Fibroblast of pulmonary artery (primary cell): Measurements from ENCODE around the gene IL17RC.
"Not testable (repeated sequence)": the region's sequence is repeated elsewhere in the genome, so short reads cannot be mapped to it uniquely, and the experiment has no call there.

ENCODE experiments used
- DNase-seq: peaks from one replicate; pipeline ENCODE4 v3.0.0-alpha.2; 2010; ENCODE audit warnings: low read depth
- H3K4me3 ChIP-seq: replicated peaks from 2 replicates; pipeline ENCODE4 v1.5.1; 2011; ENCODE audit warnings: low read depth, mild to moderate bottlenecking, control low read depth, low read length, moderate library complexity
- TF ChIP-seq, protein P1 (sequence below): IDR thresholded peaks from 2 replicates; pipeline ENCODE4 v1.5.1; 2011; ENCODE audit warnings: mild to moderate bottlenecking, control low read depth, low read length, inconsistent platforms; ENCODE audit errors: missing control alignments

The IL17RC gene

DNA sequence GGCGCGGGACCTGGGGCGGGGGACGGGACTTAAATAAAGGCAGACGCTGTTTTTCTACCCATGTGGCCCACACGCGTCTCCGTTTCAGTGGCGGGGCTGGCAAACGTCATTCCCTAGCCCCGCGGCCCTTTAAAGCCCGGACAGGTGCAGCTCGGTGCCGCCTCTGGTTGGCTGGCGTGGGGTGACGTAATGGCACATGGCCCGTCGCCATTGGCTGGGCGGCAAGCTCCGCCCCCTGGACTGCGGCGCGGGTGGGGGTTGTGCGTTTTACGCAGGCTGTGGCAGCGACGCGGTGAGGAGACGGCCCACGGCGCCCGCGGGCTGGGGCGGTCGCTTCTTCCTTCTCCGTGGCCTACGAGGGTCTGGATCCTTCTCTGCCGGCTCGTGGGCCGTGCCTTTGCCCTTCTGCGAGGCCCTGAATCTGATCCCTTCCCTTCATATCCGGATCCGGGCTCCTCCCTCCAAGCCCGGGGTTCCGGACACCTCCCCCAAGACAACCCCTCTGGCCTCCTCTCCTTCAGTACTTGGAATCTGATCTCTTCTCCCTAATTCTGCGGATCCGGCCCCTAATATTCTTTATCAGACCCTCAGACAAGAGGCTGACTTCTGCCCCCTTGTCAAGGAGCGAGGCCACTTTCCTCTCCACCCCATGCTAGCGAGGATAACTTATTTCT is 16.8 kb downstream of the IL17RC start, which contains the start of gene CRELD1:
Gene CRELD1 (plus strand): TSS at position 274 of the 674 bp plus-strand sequence. CDS start 605 bp downstream, outside the sequence.
- peak; percentile 95 for DNase-seq
- peak within 1 kb of the TSS; percentile 76 for H3K4me3 ChIP-seq
- TF ChIP-seq, protein P1, sequence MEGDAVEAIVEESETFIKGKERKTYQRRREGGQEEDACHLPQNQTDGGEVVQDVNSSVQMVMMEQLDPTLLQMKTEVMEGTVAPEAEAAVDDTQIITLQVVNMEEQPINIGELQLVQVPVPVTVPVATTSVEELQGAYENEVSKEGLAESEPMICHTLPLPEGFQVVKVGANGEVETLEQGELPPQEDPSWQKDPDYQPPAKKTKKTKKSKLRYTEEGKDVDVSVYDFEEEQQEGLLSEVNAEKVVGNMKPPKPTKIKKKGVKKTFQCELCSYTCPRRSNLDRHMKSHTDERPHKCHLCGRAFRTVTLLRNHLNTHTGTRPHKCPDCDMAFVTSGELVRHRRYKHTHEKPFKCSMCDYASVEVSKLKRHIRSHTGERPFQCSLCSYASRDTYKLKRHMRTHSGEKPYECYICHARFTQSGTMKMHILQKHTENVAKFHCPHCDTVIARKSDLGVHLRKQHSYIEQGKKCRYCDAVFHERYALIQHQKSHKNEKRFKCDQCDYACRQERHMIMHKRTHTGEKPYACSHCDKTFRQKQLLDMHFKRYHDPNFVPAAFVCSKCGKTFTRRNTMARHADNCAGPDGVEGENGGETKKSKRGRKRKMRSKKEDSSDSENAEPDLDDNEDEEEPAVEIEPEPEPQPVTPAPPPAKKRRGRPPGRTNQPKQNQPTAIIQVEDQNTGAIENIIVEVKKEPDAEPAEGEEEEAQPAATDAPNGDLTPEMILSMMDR: no peak

DNA sequence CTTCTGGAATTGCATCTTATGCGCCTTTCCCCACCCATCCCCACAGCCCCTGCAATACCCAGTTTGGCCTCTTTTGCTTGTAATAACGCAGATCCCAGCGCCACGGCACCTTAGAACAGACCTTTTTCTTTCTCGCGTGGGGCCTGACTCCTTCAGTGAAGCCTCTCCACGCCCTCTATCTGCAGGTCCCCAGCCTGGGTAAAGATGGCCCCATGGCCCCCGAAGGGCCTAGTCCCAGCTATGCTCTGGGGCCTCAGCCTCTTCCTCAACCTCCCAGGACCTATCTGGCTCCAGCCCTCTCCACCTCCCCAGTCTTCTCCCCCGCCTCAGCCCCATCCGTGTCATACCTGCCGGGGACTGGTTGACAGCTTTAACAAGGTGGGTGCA is 17.3 kb downstream of the IL17RC start:
- H3K4me3 ChIP-seq: peak overlapping the region; percentile 76
- TF ChIP-seq, protein P1: peak; percentile 14
- DNase-seq: no peak

DNA sequence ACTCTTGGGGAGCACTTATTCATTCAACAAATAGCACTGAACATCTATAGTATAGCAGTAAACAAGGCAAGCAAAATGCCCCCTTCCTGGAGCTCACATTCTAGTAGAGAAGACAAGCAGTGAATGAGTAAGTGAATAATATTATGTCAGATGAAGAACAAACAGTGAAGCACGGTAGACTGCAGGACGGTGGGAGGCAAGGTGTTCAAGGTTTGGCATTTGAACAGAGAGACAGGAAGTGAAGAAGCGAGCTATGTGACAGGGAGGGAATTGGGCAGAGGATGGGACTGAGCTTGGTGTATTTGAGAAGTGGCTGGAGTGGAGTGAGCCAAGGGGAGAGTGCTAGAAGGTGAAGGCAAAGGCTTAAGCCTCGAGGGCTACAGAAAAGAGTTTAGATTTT is 18.1 kb downstream of the IL17RC start:
- no peak for DNase-seq
- TF ChIP-seq, protein P1: no peak
- no peak overlapping the region for H3K4me3 ChIP-seq

GRCh38 chr3:9935966-9936510 is 19.1 kb downstream of the IL17RC start:
- DNase-seq: no peak
- no peak overlapping the region for H3K4me3 ChIP-seq
- TF ChIP-seq, protein P1: no peak

DNA sequence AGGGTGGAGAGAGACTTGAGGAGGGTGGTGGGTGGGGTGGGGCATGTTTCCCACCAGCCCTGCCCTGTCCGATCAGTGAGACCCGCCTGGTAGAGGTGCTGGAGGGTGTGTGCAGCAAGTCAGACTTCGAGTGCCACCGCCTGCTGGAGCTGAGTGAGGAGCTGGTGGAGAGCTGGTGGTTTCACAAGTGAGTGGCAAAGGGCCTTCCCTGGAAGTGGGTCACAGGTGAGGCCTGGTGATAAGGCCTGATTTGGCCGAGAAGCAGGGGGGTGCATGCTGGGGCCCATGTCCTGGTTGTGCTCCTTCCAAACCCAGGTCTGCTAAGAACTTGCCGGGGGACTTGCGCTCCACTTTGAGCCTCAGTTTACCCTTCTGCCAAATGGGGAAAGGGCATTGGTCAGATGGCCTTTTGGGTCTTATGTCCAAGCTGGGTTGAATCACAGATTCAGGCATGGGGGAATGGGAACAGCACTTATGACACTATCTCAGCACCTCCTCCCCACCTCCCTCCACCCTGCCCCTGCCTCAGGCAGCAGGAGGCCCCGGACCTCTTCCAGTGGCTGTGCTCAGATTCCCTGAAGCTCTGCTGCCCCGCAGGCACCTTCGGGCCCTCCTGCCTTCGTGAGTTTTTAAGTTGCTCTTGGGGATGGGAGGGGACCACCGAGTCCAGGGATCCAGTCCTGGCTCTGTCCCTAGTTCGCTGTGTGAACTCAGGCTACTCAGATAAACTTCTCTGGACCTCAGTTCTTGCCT is 20.8 kb downstream of the IL17RC start:
- H3K4me3 ChIP-seq: no peak overlapping the region
- DNase-seq: no peak
- TF ChIP-seq, protein P1: no peak

GRCh38 chr3:9938966-9939365 is 22.1 kb downstream of the IL17RC start:
- TF ChIP-seq, protein P1: no peak

GRCh38 chr3:9939906-9940305 is 23.0 kb downstream of the IL17RC start:
- DNase-seq, H3K4me3 ChIP-seq: not testable (repeated sequence)

More at GRCh38 chr3:9938966-9939365, 22.1 kb downstream of the IL17RC start:
- H3K4me3 ChIP-seq: no peak overlapping the region
- DNase-seq: no peak
